AG04450 (cell line): ENCODE results near the gene ZNF175. TPM values are rescaled to one million over a fixed set of nuclear protein-coding genes. Genes with fewer than 3 reads are reported as not detected.

Experiments
- CTCF ChIA-PET: fragments of 300-600, 350-600 bp; formaldehyde crosslinking; extraction: SDS; loops from one replicate; lab custom pipeline; 2022; ENCODE audit warnings: antibody characterized with exemption, inconsistent platforms; lab: Charles Lee
- POLR2A ChIA-PET: fragments of 350-600 bp; formaldehyde crosslinking; extraction: SDS; loops from one replicate; lab custom pipeline; 2021; ENCODE audit warnings: antibody characterized with exemption, inconsistent platforms; lab: Yijun Ruan, JAX
- DNase-seq: peaks from one replicate; pipeline ENCODE4 v3.0.0-alpha.2; 2011; ENCODE audit warnings: low read depth, low spot score
- H3K27ac ChIP-seq: one replicate; pipeline ENCODE4 v1.5.1; 2012; ENCODE audit warnings: low read depth, low read length, control low read depth
- H3K27me3 ChIP-seq: one replicate; pipeline ENCODE4 v1.6.0; 2012; ENCODE audit warnings: low read length; ENCODE audit not compliant: control insufficient read depth, insufficient read depth
- H3K4me3 ChIP-seq: 2 replicates; pipeline ENCODE4 v1.5.1; 2011; ENCODE audit warnings: mild to moderate bottlenecking, low read depth, low read length, control low read depth
- H3K9me3 ChIP-seq: 2 replicates; pipeline ENCODE4 v1.5.1; 2012; ENCODE audit warnings: low read length; ENCODE audit not compliant: control insufficient read depth, insufficient read depth
- polyA plus RNA-seq: library from polyadenylated mRNA; depleted of rRNA; stranded (reverse); fragments of >200 nt; gene quantifications from 2 replicates; pipeline ENCODE4 v1.2.3, GENCODE V29; 2011
- TF ChIP-seq, protein P1 (sequence below): IDR thresholded peaks from 2 replicates; pipeline ENCODE4 v1.5.1; 2011; ENCODE audit warnings: low read depth, low read length, control low read depth, inconsistent platforms

Gene ZNF175
- polyA plus RNA-seq, 1 experiment, result 6.4 TPM

DNA sequence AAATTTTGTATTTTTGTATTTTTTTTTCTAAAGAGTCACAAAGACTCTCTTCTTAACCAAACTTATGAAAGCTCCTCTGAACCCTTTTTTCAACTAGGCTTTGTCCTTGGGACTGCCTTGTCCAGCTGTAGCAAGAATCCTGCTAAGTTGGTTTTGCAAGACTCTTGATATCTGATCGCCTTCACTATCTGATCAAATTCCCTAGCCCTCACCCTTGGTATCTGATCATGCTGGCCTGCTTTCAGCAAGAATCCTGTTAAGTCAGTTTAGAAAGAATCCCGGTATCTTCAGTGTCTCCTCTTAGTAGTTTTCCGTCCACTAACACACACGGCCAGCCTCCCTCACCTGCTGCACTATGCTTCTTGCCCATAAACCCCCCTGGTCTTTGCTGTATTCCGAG is 61.0 kb downstream of the ZNF175 start:
- POLR2A ChIA-PET, result no interaction called here
- CTCF ChIA-PET, result no interaction called here
- Histone ChIP-seq H3K4me3 (no peak overlapping the region), H3K27ac (no peak overlapping the region), H3K27me3 (no peaks in the 10 kb centered on the region), H3K9me3 (peaks cover 4% of the 10 kb centered on the region)
- DNase-seq, result no peak
- TF ChIP-seq, protein P1, sequence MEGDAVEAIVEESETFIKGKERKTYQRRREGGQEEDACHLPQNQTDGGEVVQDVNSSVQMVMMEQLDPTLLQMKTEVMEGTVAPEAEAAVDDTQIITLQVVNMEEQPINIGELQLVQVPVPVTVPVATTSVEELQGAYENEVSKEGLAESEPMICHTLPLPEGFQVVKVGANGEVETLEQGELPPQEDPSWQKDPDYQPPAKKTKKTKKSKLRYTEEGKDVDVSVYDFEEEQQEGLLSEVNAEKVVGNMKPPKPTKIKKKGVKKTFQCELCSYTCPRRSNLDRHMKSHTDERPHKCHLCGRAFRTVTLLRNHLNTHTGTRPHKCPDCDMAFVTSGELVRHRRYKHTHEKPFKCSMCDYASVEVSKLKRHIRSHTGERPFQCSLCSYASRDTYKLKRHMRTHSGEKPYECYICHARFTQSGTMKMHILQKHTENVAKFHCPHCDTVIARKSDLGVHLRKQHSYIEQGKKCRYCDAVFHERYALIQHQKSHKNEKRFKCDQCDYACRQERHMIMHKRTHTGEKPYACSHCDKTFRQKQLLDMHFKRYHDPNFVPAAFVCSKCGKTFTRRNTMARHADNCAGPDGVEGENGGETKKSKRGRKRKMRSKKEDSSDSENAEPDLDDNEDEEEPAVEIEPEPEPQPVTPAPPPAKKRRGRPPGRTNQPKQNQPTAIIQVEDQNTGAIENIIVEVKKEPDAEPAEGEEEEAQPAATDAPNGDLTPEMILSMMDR, result no peak

DNA sequence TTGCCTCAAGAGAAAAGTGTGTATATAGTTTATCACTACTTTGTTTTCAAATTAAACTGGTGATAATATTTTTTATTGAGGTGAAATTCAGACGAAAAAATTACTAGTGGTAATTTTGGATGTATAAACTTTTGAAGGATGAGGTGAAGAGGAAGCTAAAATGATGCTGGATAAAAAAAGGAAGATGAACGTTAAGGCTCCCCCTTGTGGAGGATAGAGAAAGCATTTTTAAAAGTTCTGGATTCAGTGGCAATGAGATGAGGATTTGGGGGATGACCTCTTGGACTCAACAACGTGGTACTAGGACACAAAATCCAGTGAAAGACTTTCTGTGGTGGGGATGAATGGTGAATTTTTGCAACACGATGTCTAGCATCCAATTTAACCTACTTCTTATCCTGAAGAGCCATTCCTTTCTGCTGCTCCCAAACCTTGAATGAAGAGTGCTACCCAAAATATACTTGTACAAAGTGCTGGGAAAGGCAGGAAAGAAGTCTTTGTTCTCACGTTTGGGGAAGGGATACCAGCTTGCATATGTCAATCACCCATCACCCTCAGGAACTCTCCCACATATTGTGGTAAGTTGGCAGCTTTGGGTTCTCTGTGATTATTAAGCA is 66.4 kb downstream of the ZNF175 start:
- CTCF ChIA-PET, result interaction anchor here (0.6 to 3.2 kb wide), 6 partner anchors 16 to 169 kb away, joined by 3 to 14 read pairs (median 4); no protein-coding TSS in a partner anchor
- peaks cover 4% of the 10 kb centered on the region; the same call in 1 of the 2 replicates for H3K9me3 ChIP-seq
- H3K27ac ChIP-seq, result no peak overlapping the region
- no peak overlapping the region for H3K4me3 ChIP-seq
- H3K27me3 ChIP-seq, result no peaks in the 10 kb centered on the region
- POLR2A ChIA-PET, result no interaction called here
- no peak for DNase-seq
- TF ChIP-seq, protein P1, result peak; percentile 40

DNA sequence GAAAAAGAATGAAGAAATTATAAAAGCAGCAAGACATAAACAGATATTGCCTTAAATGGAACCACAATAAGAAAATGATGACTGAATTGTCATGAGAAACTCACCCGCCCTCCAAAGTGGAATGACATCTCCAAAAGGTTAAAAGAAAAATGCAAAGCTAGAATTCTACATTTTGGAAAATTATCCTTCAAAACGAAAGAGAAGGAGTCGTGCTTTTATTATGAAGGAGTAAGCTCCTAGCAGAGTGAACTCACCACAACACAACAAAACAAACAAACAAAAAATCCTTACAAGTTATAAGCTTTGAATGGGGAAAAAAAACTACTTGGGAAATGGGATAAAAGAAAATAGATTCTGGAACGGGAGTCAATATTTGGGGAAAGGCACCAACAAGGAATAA is 68.8 kb downstream of the ZNF175 start:
- no peaks in the 10 kb centered on the region for H3K27me3 ChIP-seq
- H3K4me3 ChIP-seq, result no peak overlapping the region
- no peak overlapping the region for H3K27ac ChIP-seq
- ChIA-PET POLR2A (no interaction called here), CTCF (interaction anchor here (1.1 to 3.2 kb wide), 3 partner anchors 17 to 218 kb away, joined by 3 to 14 read pairs (median 4); no protein-coding TSS in a partner anchor)
- TF ChIP-seq, protein P1, result no peak
- H3K9me3 ChIP-seq, result peaks cover 4% of the 10 kb centered on the region; the same call in 1 of the 2 replicates
- no peak for DNase-seq

DNA sequence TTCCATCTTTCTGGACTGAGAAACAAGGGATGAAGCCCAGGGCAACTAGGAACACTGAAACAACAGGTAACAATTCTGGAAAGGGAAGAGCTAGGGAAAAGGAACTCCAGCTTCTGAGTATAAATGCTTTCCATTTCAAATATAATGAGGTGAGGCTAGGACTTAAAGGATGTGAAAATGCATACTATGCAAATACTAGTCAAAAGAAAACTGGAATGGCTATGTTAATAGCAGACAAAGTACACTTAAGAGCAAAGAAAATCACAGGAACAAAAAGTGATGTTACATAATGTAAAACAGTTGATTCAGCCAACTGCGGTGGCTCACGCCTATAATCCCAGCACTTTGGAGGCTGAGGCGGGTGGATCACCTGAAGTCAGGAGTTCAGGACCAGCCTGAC is 69.3 kb downstream of the ZNF175 start:
- no peaks in the 10 kb centered on the region for H3K27me3 ChIP-seq
- no peak overlapping the region for H3K27ac ChIP-seq
- ChIA-PET CTCF (interaction anchor here (1.1 to 3.2 kb wide), 4 partner anchors 17 to 219 kb away, joined by 3 to 14 read pairs (median 6); no protein-coding TSS in a partner anchor), POLR2A (no interaction called here)
- TF ChIP-seq, protein P1, result no peak
- H3K9me3 ChIP-seq, result peaks cover 4% of the 10 kb centered on the region; the same call in 1 of the 2 replicates
- H3K4me3 ChIP-seq, result no peak overlapping the region
- no peak for DNase-seq

DNA sequence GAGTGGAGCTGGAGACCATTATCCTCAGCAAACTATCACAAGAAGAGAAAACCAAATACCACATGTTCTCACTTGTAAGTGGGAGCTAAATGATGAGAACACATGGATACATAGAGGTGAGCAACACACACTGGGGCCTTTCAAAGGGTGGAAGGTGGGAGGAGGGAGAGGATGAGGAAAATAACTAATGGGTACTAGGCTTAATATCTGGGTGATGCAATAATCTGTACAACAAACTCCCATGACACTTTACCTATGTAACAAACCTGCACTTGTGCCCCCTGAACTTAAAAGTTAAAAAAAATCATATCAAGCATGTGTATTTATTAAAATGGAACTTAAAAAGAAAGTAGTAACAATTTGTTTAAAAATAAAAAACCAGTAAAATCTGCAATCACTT is 70.6 kb downstream of the ZNF175 start:
- Histone ChIP-seq H3K9me3 (peaks cover 4% of the 10 kb centered on the region; the same call in 1 of the 2 replicates), H3K4me3 (no peak overlapping the region), H3K27me3 (no peaks in the 10 kb centered on the region), H3K27ac (no peak overlapping the region)
- DNase-seq, result no peak
- POLR2A ChIA-PET, result no interaction called here
- CTCF ChIA-PET, result interaction anchor here (1.6 kb wide), 1 partner anchor 15 kb away, joined by 8 read pairs; no protein-coding TSS in a partner anchor
- TF ChIP-seq, protein P1, result no peak
